ENCODE results near the gene GGA3. TPM values are rescaled to one million over a fixed set of nuclear protein-coding genes. Genes with fewer than 3 reads are reported as not detected.

The GGA3 gene
- polyA plus RNA-seq, 1 donor from 2014 or later, result 15.7 TPM

- Histone ChIP-seq H3K4me3 (ENCODE audit: low read length) (no peak overlapping the region), H3K27me3 (ENCODE audit: insufficient read depth, low read depth, low read length) (no peaks in the 10 kb centered on the region), H3K36me3 (ENCODE audit: insufficient read depth, low read length) (no peaks in the 10 kb centered on the region), H3K27ac (ENCODE audit: low read length) (no peak overlapping the region), H3K9me3 (ENCODE audit: low read length) (no peaks in the 10 kb centered on the region), H3K79me2 (replicated peaks; ENCODE audit: insufficient read depth, low read length) (peaks cover 5% of the 10 kb centered on the region), H3F3A (ENCODE audit: insufficient read depth, low read length, poor library complexity, severe bottlenecking) (no peaks in the 10 kb centered on the region), H4K20me1 (ENCODE audit: insufficient read depth) (no peaks in the 10 kb centered on the region), H2AFZ (ENCODE audit: low read depth, low read length) (no peak overlapping the region), H3K4me2 (ENCODE audit: low read length) (no peak overlapping the region), H3K9me2 (ENCODE audit: insufficient read depth, low read length) (no peaks in the 10 kb centered on the region), H3K9ac (ENCODE audit: low read length) (no peak overlapping the region)
- no peak for TF ChIP-seq POLR2AphosphoS5 (IDR thresholded peaks at IDR 0.05)
- no peak for TF ChIP-seq CTCF (IDR thresholded peaks at IDR 0.05; ENCODE audit: poor library complexity, severe bottlenecking)
- no peak for TF ChIP-seq RAD21 (conservative IDR thresholded peaks at IDR 0.05)
- no peak for TF ChIP-seq EZH2 (IDR thresholded peaks at IDR 0.05; ENCODE audit: borderline replicate concordance, insufficient read depth, low read length, poor library complexity, severe bottlenecking)
- TF ChIP-seq SMC3 (conservative IDR thresholded peaks at IDR 0.05; ENCODE audit: poor library complexity), result no peak
- no peak for TF ChIP-seq TAF1 (IDR thresholded peaks at IDR 0.05; ENCODE audit: low read depth)
- no peak for TF ChIP-seq EP300 (conservative IDR thresholded peaks at IDR 0.05; ENCODE audit: poor library complexity, severe bottlenecking)
- no peak for TF ChIP-seq REST (IDR thresholded peaks at IDR 0.05; ENCODE audit: borderline replicate concordance)
- no peak for TF ChIP-seq MXI1 (conservative IDR thresholded peaks at IDR 0.05; ENCODE audit: poor library complexity, severe bottlenecking)
These were observed 6.2 kb upstream of the GGA3 start for GRCh38 chr17:75267411-75268232.

GRCh38 chr17:75267153-75267410 is 5.7 kb upstream of the GGA3 start:
- Histone ChIP-seq H4K20me1 (ENCODE audit: insufficient read depth) (no peaks in the 10 kb centered on the region), H3K27me3 (ENCODE audit: insufficient read depth, low read depth, low read length) (no peaks in the 10 kb centered on the region), H3K4me2 (ENCODE audit: low read length) (no peak overlapping the region), H3K79me2 (replicated peaks; ENCODE audit: insufficient read depth, low read length) (peaks cover 10% of the 10 kb centered on the region), H3K9me2 (ENCODE audit: insufficient read depth, low read length) (no peaks in the 10 kb centered on the region), H3K36me3 (ENCODE audit: insufficient read depth, low read length) (no peaks in the 10 kb centered on the region), H3F3A (ENCODE audit: insufficient read depth, low read length, poor library complexity, severe bottlenecking) (no peaks in the 10 kb centered on the region), H3K9ac (ENCODE audit: low read length) (no peak overlapping the region), H3K4me3 (ENCODE audit: low read length) (no peak overlapping the region), H3K27ac (ENCODE audit: low read length) (no peak overlapping the region), H3K9me3 (ENCODE audit: low read length) (no peaks in the 10 kb centered on the region), H2AFZ (ENCODE audit: low read depth, low read length) (no peak overlapping the region)
- no peak for TF ChIP-seq CTCF (IDR thresholded peaks at IDR 0.05; ENCODE audit: poor library complexity, severe bottlenecking)
- no peak for TF ChIP-seq EZH2 (IDR thresholded peaks at IDR 0.05; ENCODE audit: borderline replicate concordance, insufficient read depth, low read length, poor library complexity, severe bottlenecking)
- TF ChIP-seq RAD21 (conservative IDR thresholded peaks at IDR 0.05), result no peak
- no peak for TF ChIP-seq TAF1 (IDR thresholded peaks at IDR 0.05; ENCODE audit: low read depth)

All from neural cell (in vitro differentiated cells).